GM18526 (cell line): Measurements from ENCODE around the gene DUT.
A peak's percentile ranks its signal among the peaks of the same experiment; 100 is the strongest.

Experiments used
- POLR2A ChIP-seq: IDR thresholded peaks from 3 replicates; pipeline ENCODE4 v1.6.1; 2011; ENCODE audit not compliant: insufficient read length; ENCODE audit errors: extremely low read depth

The DUT gene

DNA sequence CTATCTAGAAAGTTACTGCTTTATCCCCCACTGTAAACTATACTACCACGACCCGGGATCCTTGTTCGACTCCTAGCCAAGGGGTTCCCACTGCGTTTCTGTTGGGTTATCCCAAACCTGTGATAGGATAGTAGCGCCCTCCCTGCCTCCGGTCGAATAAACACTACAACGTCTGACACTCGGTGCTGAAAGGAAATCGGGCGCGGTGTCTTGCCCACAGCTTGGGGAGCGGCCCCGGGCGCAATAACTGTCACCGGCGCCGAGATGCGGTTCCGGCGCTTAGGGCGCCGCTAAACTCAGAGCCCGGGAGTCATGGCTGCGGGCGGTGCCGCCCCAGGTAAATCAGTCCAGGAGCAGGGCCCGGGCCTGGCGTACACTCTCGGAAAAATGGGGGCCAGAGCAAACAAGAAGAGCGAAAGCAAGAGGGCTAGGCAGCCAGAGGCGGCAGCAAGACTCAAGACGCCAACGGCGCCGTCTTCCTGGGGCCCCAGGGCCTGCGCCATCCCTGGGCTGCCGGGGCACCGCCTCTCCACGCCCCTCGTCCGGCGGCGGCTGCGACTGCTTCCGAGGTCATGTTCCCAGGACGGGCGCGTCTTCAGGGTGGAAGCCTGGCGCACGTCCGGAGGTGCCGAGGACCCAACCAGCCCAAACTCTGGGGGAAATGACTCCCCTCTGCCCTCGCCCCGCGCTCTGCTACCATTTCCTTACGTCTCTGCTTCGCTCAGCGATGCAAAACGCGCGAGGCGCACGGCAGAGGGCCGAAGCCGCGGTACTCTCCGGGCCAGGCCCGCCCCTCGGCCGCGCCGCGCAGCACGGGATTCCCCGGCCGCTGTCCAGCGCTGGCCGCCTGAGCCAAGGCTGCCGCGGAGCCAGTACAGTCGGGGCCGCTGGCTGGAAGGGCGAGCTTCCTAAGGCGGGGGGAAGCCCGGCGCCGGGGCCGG, at the start of gene DUT:
Gene DUT (plus strand): TSS at position 575 of the 941 bp plus-strand sequence. CDS start 87 bp downstream, at position 662.
- peak; percentile 86 for TF ChIP-seq POLR2A

DNA sequence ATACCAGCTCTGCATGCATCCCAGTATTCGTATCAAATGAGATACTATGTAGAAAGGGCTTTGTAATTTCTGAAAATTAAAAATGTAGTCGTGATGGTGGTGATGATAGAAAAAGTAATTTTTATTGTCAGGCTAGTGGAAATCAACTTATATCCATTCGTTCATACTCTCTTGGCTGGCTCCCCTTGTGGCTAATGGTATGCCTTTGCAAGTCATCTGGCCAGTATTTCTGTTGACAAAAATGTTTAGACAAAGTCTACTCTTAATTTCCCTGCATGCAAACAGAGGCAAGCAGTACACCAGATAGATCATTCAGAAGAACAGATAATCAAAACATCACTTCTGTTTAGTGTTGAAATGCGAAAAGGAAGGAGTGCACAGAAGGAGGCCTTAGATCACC, 49.6 kb upstream of the DUT start:
- TF ChIP-seq POLR2A, result no peak

DNA sequence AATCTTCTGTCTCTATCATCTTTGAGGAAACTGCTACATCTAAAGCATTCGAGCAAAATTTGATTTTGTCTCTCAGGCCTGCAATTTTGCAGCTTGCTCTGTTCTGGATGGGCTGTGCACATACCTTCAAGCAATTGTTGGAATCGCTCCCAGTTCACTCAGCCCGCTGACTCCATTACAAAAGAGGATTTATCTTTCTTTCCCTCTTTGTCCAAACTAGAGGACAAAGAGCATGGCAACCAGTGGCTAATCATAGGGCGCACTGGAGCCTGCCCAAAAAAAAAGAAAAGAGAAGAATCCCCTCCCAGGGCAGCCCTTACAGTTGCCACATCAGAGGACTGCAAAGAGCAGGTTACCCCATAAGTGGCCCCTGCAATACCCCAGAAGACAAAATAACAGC, 49.0 kb upstream of the DUT start:
- no peak for TF ChIP-seq POLR2A

DNA sequence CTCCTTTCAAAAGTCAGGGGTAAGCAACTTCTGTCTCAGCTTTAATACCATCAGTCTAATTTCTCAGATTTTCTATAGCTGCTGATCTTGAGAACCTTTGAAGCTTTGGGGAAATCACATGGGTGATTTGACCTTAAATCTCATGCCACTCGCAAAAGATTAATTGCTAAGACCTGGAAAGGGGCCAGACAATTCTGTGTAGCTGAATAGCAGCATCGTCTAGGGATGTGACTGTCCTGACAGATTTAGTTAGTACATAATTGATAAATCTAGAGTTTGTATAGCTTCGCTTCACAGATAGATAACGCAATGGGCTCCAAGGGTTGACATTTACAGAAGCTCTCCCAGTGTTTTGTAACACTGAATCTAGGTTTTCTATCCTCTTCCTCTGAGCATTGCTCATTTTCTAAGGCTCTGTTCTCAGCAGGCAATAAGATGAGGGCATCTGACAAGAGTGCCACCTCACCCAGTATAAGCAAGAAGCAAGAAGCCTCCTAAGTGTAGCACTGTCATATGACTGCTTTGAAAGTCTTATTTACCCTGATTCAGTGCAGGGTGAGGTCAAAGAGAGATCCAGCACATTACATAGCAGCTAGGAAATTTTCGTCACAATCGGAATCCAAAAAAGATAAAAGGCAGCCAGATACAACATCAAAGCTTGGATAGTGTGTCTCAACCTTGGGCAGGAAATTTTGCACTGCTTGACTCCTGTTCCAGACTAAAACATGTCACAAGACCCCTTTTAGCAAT, 47.7 kb upstream of the DUT start:
- TF ChIP-seq POLR2A, result no peak

DNA sequence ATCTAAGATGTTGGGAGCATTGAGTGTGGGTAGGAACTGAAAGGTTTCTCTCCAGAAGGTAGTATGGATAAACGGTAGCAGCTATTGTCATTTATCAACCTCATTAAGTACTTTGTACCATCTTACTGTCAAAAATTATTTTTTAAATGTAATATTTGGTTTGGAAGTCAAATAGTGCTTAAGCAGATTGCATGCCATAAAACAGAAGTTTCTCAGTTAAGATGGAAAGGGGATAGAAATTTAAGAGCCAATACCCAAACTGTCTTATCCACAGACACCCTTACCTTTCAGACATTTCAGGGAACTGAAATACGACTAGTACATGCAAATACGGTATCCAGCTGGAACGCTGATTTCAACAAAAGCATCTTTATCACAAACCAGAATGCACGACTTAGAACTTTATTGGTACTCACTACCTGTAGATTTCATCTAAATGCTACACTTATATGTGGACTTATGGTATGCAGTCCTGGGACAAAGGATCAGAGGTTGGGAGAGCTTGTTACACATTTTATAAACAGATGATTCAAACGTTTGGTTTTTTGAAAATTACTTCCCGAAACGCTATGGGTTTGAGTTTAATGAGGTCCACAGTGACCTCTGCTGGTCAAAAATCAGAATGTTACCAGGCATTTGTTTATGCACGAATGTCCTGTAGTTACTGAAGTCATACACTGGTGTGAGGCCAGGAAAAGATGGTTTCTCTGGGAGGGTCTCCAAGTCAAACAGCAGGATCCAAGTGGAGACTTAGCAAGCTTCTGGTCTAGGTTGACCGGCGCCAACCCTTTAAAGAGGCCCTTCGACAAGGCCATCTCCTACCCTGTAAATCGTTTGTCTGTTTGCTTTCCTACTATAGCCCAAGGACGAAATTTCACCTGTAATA, 45.7 kb upstream of the DUT start:
- TF ChIP-seq POLR2A, result no peak

DNA sequence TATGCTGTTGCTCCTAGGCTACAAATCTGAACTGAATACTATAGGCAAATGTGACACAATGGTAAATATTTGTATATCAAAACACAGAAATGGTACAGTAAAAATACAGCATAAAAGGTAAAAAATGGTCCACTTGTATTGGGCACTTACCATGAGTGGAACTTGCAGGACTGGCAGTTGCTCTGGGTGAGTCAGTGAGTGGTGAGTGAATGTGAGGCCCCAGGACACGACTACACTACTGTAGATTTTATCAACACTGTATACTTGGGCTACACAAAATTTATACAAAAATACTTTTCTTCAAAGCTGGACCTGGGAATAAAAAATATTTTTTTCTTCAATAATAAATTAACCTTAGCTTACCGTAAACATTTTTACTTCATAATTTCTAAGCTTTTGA, 41.6 kb upstream of the DUT start:
- TF ChIP-seq POLR2A, result no peak

- no peak for TF ChIP-seq POLR2A
Observed at GRCh38 chr15:48292458-48292857, 38.8 kb upstream of the DUT start.

- no peak for TF ChIP-seq POLR2A
Observed at GRCh38 chr15:48297668-48298067, 33.6 kb upstream of the DUT start.

- no peak for TF ChIP-seq POLR2A
Observed at GRCh38 chr15:48298914-48299313, 32.3 kb upstream of the DUT start.

DNA sequence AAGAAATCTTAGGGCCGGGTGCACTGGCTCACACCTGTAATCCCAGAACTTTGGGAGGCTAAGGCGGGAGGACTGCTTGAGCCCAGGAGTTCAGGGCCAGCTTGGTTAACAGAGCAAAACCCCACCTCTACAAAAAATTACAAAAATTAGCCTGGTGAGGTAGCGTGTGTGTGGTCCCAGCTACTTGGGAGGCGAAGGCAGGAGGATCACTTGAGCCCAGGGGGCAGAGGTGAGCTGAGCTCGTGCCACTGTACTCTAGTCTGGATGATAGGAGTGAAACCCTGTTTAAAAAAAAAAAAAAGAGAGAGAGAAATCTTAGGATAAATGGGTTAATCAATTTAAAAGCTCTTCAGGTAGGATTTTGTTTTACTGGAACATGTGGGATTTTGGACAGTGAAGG, 31.2 kb upstream of the DUT start:
- no peak for TF ChIP-seq POLR2A

GRCh38 chr15:48304398-48304797, 26.8 kb upstream of the DUT start:
- no peak for TF ChIP-seq POLR2A

DNA sequence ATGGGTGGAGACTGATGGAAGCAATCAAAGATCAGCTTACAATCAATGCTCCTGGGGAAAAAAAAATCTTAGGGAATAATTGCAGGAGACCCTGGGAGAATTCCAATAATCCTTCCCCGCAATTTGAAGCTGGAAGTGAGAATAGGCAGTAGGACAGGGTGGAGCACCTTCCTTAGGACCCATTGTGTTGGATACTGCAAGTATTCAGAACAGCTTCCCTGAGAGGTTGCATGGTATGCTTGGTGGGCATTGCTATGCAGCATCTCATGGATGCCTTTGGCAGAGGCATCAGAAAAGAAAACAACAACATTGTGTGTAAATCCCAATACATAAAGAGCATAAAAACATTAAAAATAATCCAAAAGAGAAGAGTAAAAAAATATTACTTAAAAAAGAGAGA, 24.6 kb upstream of the DUT start:
- TF ChIP-seq POLR2A, result no peak

- no peak for TF ChIP-seq POLR2A
Observed at GRCh38 chr15:48307586-48307985, 23.6 kb upstream of the DUT start.

DNA sequence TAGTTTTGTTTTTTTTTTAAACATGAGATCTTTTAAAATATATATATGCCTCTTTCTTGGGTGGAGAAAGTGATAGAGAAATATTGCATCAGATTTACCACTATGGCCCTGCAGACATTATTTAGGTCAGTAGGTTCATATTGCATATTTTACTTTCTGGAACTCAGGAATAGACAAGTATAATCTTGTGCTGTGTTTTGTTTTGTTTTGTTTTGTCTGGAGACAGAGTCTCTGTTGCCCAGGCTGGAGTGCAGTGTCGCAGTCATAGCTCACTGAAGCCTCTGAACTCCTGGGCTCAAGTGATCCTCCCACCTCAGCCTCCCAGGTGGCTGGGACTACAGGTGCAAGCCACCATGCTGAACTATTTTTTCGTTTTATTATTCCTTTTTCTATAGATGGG, 21.5 kb upstream of the DUT start:
- TF ChIP-seq POLR2A, result no peak

DNA sequence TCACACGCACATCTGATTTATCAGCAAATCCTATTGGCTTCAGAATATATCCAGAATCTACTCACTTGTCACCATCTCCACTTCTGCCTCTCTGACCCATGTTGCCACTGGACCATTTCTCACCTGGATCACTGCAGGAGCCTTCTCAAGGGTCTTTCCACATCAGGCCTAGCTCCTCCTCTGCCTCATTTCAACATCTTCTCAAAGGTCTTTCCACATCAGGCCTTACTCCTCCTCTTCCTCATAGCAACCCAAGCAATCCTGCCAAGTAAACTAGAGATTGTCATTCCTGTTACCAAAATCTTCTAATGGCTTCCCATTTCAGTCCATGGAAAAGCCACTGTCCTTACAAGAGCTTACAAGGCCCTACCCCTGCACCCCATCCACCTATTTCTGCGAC, 18.0 kb upstream of the DUT start:
- no peak for TF ChIP-seq POLR2A
